Measurements from ENCODE around the gene MSRB1.

DNA sequence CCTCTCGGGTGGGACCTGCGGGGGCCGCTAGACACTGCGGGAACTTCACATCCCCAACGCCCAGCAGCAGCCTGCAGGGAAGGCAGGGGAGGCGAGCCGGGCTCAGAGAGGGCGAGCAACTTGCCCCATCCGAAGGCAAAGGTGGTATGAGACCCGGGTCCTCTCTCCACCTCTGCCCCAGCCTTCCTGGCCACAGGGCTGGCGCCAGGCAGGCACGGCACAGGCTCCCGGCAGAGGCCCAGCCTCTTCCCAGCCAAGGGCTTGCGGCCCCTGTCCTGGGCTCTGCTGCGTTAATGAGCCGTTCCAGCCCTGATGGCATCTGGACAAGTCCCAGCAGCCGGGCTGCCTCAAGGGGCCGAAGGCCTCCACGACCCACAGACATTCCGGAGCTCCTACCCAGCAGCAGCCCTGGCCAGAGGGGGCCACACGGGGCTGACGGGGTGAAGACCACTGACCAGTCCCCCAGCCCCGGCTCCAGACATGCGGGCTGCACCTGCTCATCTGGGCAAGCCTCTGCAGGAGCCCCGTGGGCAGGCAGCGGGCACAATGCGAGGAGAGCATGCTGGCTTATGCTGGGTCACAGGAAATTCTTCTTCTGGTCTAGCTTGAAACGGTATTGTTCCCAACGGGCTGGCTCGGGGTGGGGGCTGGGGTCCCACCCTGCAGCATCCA lies 23.5 kb downstream of the MSRB1 start:
- no peak for TF ChIP-seq EZH2 (IDR thresholded peaks at IDR 0.05; ENCODE audit: borderline replicate concordance, low read length)
- TF ChIP-seq, protein P1, sequence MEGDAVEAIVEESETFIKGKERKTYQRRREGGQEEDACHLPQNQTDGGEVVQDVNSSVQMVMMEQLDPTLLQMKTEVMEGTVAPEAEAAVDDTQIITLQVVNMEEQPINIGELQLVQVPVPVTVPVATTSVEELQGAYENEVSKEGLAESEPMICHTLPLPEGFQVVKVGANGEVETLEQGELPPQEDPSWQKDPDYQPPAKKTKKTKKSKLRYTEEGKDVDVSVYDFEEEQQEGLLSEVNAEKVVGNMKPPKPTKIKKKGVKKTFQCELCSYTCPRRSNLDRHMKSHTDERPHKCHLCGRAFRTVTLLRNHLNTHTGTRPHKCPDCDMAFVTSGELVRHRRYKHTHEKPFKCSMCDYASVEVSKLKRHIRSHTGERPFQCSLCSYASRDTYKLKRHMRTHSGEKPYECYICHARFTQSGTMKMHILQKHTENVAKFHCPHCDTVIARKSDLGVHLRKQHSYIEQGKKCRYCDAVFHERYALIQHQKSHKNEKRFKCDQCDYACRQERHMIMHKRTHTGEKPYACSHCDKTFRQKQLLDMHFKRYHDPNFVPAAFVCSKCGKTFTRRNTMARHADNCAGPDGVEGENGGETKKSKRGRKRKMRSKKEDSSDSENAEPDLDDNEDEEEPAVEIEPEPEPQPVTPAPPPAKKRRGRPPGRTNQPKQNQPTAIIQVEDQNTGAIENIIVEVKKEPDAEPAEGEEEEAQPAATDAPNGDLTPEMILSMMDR (IDR thresholded peaks at IDR 0.05; ENCODE audit: low read length), result no peak

Data from OCI-LY1 (cell line).